IMR-90 (cell line): ENCODE measurements around the gene SLC10A3. TPM values are rescaled to one million over a fixed set of nuclear protein-coding genes. Genes with fewer than 3 reads are reported as not detected.

Source experiments
- ATAC-seq: fragments of 200-7000 bp; cut with Tn5 transposase; 2 replicates; pipeline ENCODE4 v1.9.1; 2020; ENCODE audit warnings: low read depth, mild to moderate bottlenecking, moderate library complexity
- BruUV-seq: library from RNA; stranded (reverse); fragments of 400-500 nt; replicated peaks from 2 replicates; lab custom pipeline; 2021; lab: Mats Ljungman, UMichigan
- CTCF ChIA-PET: fragments of 300-600 bp; formaldehyde crosslinking; extraction: SDS; loops from one replicate; lab custom pipeline; 2021; ENCODE audit warnings: antibody characterized with exemption; lab: Yijun Ruan, JAX
- POLR2A ChIA-PET: fragments of 300-600 bp; sonication (Branson Sonifier 250); formaldehyde crosslinking; loops from one replicate; lab custom pipeline; 2022; ENCODE audit warnings: antibody characterized with exemption; ENCODE audit not compliant: unreplicated experiment; lab: Charles Lee
- DNase-seq: peaks from one replicate; pipeline ENCODE4 v3.0.0; 2013
- H2AFZ ChIP-seq: replicated peaks from 2 replicates; pipeline ENCODE3; 2013; ENCODE audit warnings: low read length, mild to moderate bottlenecking; ENCODE audit not compliant: poor library complexity
- H2AK5ac ChIP-seq: 2 replicates; pipeline ENCODE4 v1.6.1; 2013; ENCODE audit warnings: low read depth, low read length, inconsistent platforms
- H2AK9ac ChIP-seq: replicated peaks from 2 replicates; pipeline ENCODE3; 2013; ENCODE audit warnings: mild to moderate bottlenecking, low read depth, low read length, moderate library complexity; ENCODE audit not compliant: poor library complexity
- H2BK120ac ChIP-seq: 2 replicates; pipeline ENCODE4 v1.6.1; 2013; ENCODE audit warnings: low read depth, low read length, inconsistent platforms
- H2BK15ac ChIP-seq: 3 replicates; pipeline ENCODE4 v1.6.1; 2013; ENCODE audit warnings: low read depth, low read length, inconsistent platforms
- H2BK20ac ChIP-seq: 2 replicates; pipeline ENCODE4 v1.6.1; 2013; ENCODE audit warnings: low read depth, mild to moderate bottlenecking, inconsistent platforms, low read length, moderate library complexity
- H2BK5ac ChIP-seq: 2 replicates; pipeline ENCODE4 v1.6.1; 2013; ENCODE audit warnings: mild to moderate bottlenecking, low read depth, low read length, inconsistent platforms; ENCODE audit not compliant: poor library complexity, severe bottlenecking
- H3K14ac ChIP-seq: replicated peaks from 2 replicates; pipeline ENCODE4 v1.6.1; 2013; ENCODE audit warnings: low read depth, low read length, inconsistent platforms
- H3K18ac ChIP-seq: 2 replicates; pipeline ENCODE4 v1.6.1; 2013; ENCODE audit warnings: low read depth, low read length, control low read depth
- H3K23ac ChIP-seq: 2 replicates; pipeline ENCODE4 v1.6.1; 2013; ENCODE audit warnings: low read depth, low read length, inconsistent platforms
- H3K27ac ChIP-seq: 2 replicates; pipeline ENCODE4 v1.5.1; 2013; ENCODE audit warnings: mild to moderate bottlenecking, control low read depth, low read length; ENCODE audit not compliant: insufficient read depth
- H3K27me3 ChIP-seq: 2 replicates; pipeline ENCODE4 v1.6.1; 2013; ENCODE audit warnings: low read length; ENCODE audit not compliant: control insufficient read depth, insufficient read depth
- H3K36me3 ChIP-seq: 2 replicates; pipeline ENCODE4 v1.6.1; 2013; ENCODE audit warnings: low read length, mixed read lengths; ENCODE audit not compliant: control insufficient read depth, insufficient read depth
- H3K4ac ChIP-seq: 2 replicates; pipeline ENCODE4 v1.6.1; 2013; ENCODE audit warnings: low read depth, low read length, inconsistent platforms
- H3K4me1 ChIP-seq: 2 replicates; pipeline ENCODE4 v1.6.1; 2013; ENCODE audit warnings: low read length, mixed read lengths; ENCODE audit not compliant: control insufficient read depth, insufficient read depth
- H3K4me2 ChIP-seq: 2 replicates; pipeline ENCODE4 v1.6.1; 2013; ENCODE audit warnings: low read depth, mild to moderate bottlenecking, control low read depth, low read length, moderate library complexity
- H3K4me3 ChIP-seq: 2 replicates; pipeline ENCODE4 v1.5.1; 2013; ENCODE audit warnings: low read depth, mild to moderate bottlenecking, control low read depth, low read length, moderate library complexity; ENCODE audit not compliant: insufficient read depth
- H3K56ac ChIP-seq: 2 replicates; pipeline ENCODE4 v1.6.1; 2013; ENCODE audit warnings: low read length, inconsistent platforms; ENCODE audit not compliant: insufficient read depth; ENCODE audit errors: extremely low read depth
- H3K79me1 ChIP-seq, 2 experiments: 2 replicates each; pipeline ENCODE4 v1.6.1; 2013; ENCODE audit warnings: low read length in 2 of 2, inconsistent platforms in 1 of 2, low read depth in 1 of 2
- H3K9ac ChIP-seq: 2 replicates; pipeline ENCODE4 v1.6.1; 2013; ENCODE audit warnings: low read depth, low read length, control low read depth
- H3K9me1 ChIP-seq: 2 replicates; pipeline ENCODE4 v1.6.1; 2013; ENCODE audit warnings: low read length, inconsistent platforms; ENCODE audit not compliant: insufficient read depth
- H3K9me3 ChIP-seq: 2 replicates; pipeline ENCODE4 v1.6.1; 2013; ENCODE audit warnings: low read length; ENCODE audit not compliant: control insufficient read depth, insufficient read depth
- H4K20me1 ChIP-seq: 2 replicates; pipeline ENCODE4 v1.6.1; 2013; ENCODE audit warnings: low read length, inconsistent platforms; ENCODE audit not compliant: insufficient read depth
- H4K5ac ChIP-seq: 2 replicates; pipeline ENCODE4 v1.6.1; 2013; ENCODE audit warnings: mild to moderate bottlenecking, low read depth, low read length, control low read depth
- H4K8ac ChIP-seq, 2 experiments: 2 replicates each; pipeline ENCODE4 v1.6.1; 2013; ENCODE audit warnings: low read depth in 2 of 2, low read length in 2 of 2, control low read depth in 1 of 2, inconsistent platforms in 1 of 2
- H4K91ac ChIP-seq: 2 replicates; pipeline ENCODE4 v1.6.1; 2013; ENCODE audit warnings: low read depth, low read length, inconsistent platforms; ENCODE audit not compliant: insufficient read depth
- BHLHE40 ChIP-seq: fragments of 150-350 bp; IDR thresholded peaks from 2 replicates; pipeline ENCODE4 v1.6.1; 2016; ENCODE audit warnings: mild to moderate bottlenecking, low read depth, low read length
- CEBPB ChIP-seq: IDR thresholded peaks from 2 replicates; pipeline ENCODE4 v1.6.1; 2012; ENCODE audit warnings: low read depth, low read length, improper control_type of control experiment
- CTCF ChIP-seq: conservative IDR thresholded peaks from 2 replicates; pipeline ENCODE4 v1.5.1; 2012; ENCODE audit warnings: mild to moderate bottlenecking, low read depth, low read length, improper control_type of control experiment
- ELK1 ChIP-seq: fragments of 150-350 bp; IDR thresholded peaks from 2 replicates; pipeline ENCODE4 v1.6.1; 2016; ENCODE audit warnings: low read depth, mild to moderate bottlenecking, low read length, moderate library complexity, borderline replicate concordance
- FOS ChIP-seq: fragments of 150-350 bp; IDR thresholded peaks from 2 replicates; pipeline ENCODE4 v1.6.1; 2016; ENCODE audit warnings: low read depth, low read length
- MAFK ChIP-seq: IDR thresholded peaks from 2 replicates; pipeline ENCODE4 v1.6.1; 2012; ENCODE audit warnings: low read depth, low read length, improper control_type of control experiment
- MAZ ChIP-seq: IDR thresholded peaks from 2 replicates; pipeline ENCODE4 v1.6.1; 2012; ENCODE audit warnings: low read depth, mild to moderate bottlenecking, low read length, improper control_type of control experiment, moderate library complexity, borderline replicate concordance
- MXI1 ChIP-seq: IDR thresholded peaks from 2 replicates; pipeline ENCODE4 v1.6.1; 2012; ENCODE audit warnings: low read depth, mild to moderate bottlenecking, low read length, moderate library complexity, borderline replicate concordance
- NFE2L2 ChIP-seq: fragments of 150-350 bp; IDR thresholded peaks from 2 replicates; pipeline ENCODE4 v1.6.1; 2016; ENCODE audit warnings: low read depth, mild to moderate bottlenecking, low read length
- POLR2A ChIP-seq: IDR thresholded peaks from 2 replicates; pipeline ENCODE4 v1.6.1; 2012; ENCODE audit warnings: mild to moderate bottlenecking, low read depth, low read length
- RAD21 ChIP-seq: IDR thresholded peaks from 2 replicates; pipeline ENCODE4 v1.6.1; 2012; ENCODE audit warnings: low read length, improper control_type of control experiment
- SMC3 ChIP-seq: fragments of 150-350 bp; IDR thresholded peaks from 2 replicates; pipeline ENCODE4 v1.6.1; 2016; ENCODE audit warnings: low read depth, mild to moderate bottlenecking, antibody characterized with exemption, low read length, moderate library complexity
- USF2 ChIP-seq: fragments of 150-350 bp; IDR thresholded peaks from 2 replicates; pipeline ENCODE4 v1.6.1; 2017; ENCODE audit warnings: mild to moderate bottlenecking, antibody characterized with exemption, low read length, low read depth
- WGBS, 2 experiments: methylation state at CpG; one replicate each; pipeline versions ENCODE4 v1.1.5 to v1.1.7; 2013; ENCODE audit warnings: missing lambda C conversion rate in 2 of 2; ENCODE audit not compliant: insufficient read length in 1 of 2; ENCODE audit errors: extremely low coverage in 2 of 2; 5-methylcytosine and 5-hydroxymethylcytosine counted together
- dilution Hi-C: fragments of 300-500 bp; cut with HindIII; formaldehyde crosslinking; loops from one replicate; pipeline ENCODE4 v1.14.3; 2018; ENCODE audit warnings: low sequenced_read_pairs; ENCODE audit not compliant: unreplicated experiment
- in situ Hi-C: fragments of 300-500 bp; cut with MboI; formaldehyde crosslinking; loops from 3 replicates; pipeline ENCODE4 v1.14.3; 2019; ENCODE audit warnings: low sequenced_read_pairs, inconsistent platforms, mixed read lengths
- intact Hi-C: fragments of 100-400 bp; cut with micrococcal nuclease; formaldehyde crosslinking; loops from 2 replicates; pipeline ENCODE4 v1.10.0; 2022
- polyA plus RNA-seq, 3 experiments: library from polyadenylated mRNA; depleted of rRNA; stranded (reverse); fragments of >200 nt; gene quantifications; 2 replicates each; pipeline ENCODE4 v1.2.3, GENCODE V29; 2012; ENCODE audit warnings: low replicate concordance in 1 of 3
- total RNA-seq: library from RNA; depleted of rRNA; stranded (reverse); fragments of >200 nt; gene quantifications from 2 replicates; pipeline ENCODE4 v1.2.3, GENCODE V29; 2012

The SLC10A3 gene
- total and polyA plus RNA-seq, 2 of the 4 experiments (the other 2 are of a cell fraction): 15.2 to 24.6 TPM

GRCh38 chrX:154457491-154458115 lies 32.8 kb downstream of the SLC10A3 start:
- peak; percentile 52 for ATAC-seq
- in situ Hi-C loops: no loop called here

More at GRCh38 chrX:154457491-154458115, 32.8 kb downstream of the SLC10A3 start:
- Histone ChIP-seq H3K9me3 (no peaks in the 10 kb centered on the region; the same call in 1 of the 2 replicates), H4K91ac (no peak overlapping the region), H3K56ac (no peak overlapping the region), H4K20me1 (peaks cover 33% of the 10 kb centered on the region), H3K4me1 (peaks cover 4% of the 10 kb centered on the region; the same call in 1 of the 2 replicates), H3K27me3 (no peaks in the 10 kb centered on the region), H2BK20ac (no peak overlapping the region), H3K18ac (no peak overlapping the region), H3K4me2 (peak overlapping the region; percentile 84), H3K4me3 (peak overlapping the region; percentile 74), H3K9ac (no peak overlapping the region), H2AK5ac (no peak overlapping the region), H3K14ac (0 out of 2 replicates have a peak overlapping the region, but pooled peaks have one; percentile 32), H2AFZ (peak overlapping the region; percentile 89), H2BK5ac (peak overlapping the region; percentile 97), H4K5ac (no peak overlapping the region), H3K36me3 (peaks cover 23% of the 10 kb centered on the region), H3K27ac (peak overlapping the region; percentile 74), H3K4ac (no peak overlapping the region), H2AK9ac (peak overlapping the region; percentile 78), H4K8ac (peak overlapping the region in 1 of 2 experiments; percentile 57; a peak in 1 of 4 replicates), H3K9me1 (no peaks in the 10 kb centered on the region), H2BK15ac (no peak overlapping the region), H3K79me1 (peaks cover 0 to 9% of the 10 kb centered on the region in 2 experiments; a peak in 2 of 4 replicates), H2BK120ac (0 out of 2 replicates have a peak overlapping the region, but pooled peaks have one; percentile 40), H3K23ac (no peak overlapping the region)
- dilution Hi-C loops: no loop called here
- POLR2A ChIA-PET: no interaction called here
- intact Hi-C loops: no loop called here
- WGBS, 2 experiments: 18% methylated on average over 36 of the region's 65 CpGs; no CpG with 5 or more reads in 1 of the 2 experiments
- TF ChIP-seq SMC3 (no peak), BHLHE40 (no peak), NFE2L2 (no peak), POLR2A (no peak), MXI1 (no peak), CTCF (no peak), RAD21 (no peak), ELK1 (no peak), MAZ (no peak), CEBPB (no peak), USF2 (no peak), FOS (no peak), MAFK (no peak)
- BruUV-seq: no TSS peak
- DNase-seq: no peak
- CTCF ChIA-PET: no interaction called here
